SK-N-SH treated with all-trans-retinoic acid at 6 μM for 48 hours (cell line): ENCODE data around the gene CYRIA.

ENCODE experiments used
- ATAC-seq: fragments of 200-7000 bp; cut with Tn5 transposase; 3 replicates; pipeline ENCODE4 v1.9.1; 2020; ENCODE audit warnings: mild to moderate bottlenecking, moderate library complexity
- ARNTL ChIP-seq: fragments of 450-650 bp; formaldehyde crosslinking; IDR thresholded peaks from 2 replicates; pipeline ENCODE4 v1.5.0; 2020; ENCODE audit warnings: low read depth, mild to moderate bottlenecking, moderate library complexity, borderline replicate concordance
- BACH2 ChIP-seq: fragments of 250-450 bp; sonication (Bioruptor Pico); IDR thresholded peaks from 2 replicates; pipeline ENCODE4 v1.9.0; 2021; ENCODE audit warnings: mild to moderate bottlenecking, borderline replicate concordance
- CSDC2 ChIP-seq: fragments of 250-450 bp; sonication (Bioruptor Pico); IDR thresholded peaks from 2 replicates; pipeline ENCODE4 v1.5.0; 2020; ENCODE audit warnings: mild to moderate bottlenecking, moderate library complexity
- ESRRG ChIP-seq: fragments of 250-450 bp; sonication (Bioruptor Pico); IDR thresholded peaks from 2 replicates; pipeline ENCODE4 v1.6.1; 2021; ENCODE audit warnings: mild to moderate bottlenecking
- GLIS3 ChIP-seq: fragments of 250-450 bp; sonication (Bioruptor Pico); IDR thresholded peaks from 2 replicates; pipeline ENCODE4 v1.5.0; 2020; ENCODE audit warnings: mild to moderate bottlenecking, moderate library complexity
- ISL1 ChIP-seq: fragments of 250-450 bp; sonication (Bioruptor Pico); IDR thresholded peaks from 2 replicates; pipeline ENCODE4 v2.1.2; 2022; ENCODE audit warnings: mild to moderate bottlenecking, moderate library complexity
- OSR1 ChIP-seq: fragments of 250-450 bp; sonication (Bioruptor Pico); IDR thresholded peaks from 2 replicates; pipeline ENCODE4 v1.8.0; 2022; ENCODE audit warnings: moderate library complexity, mild to moderate bottlenecking, inconsistent platforms
- PPARA ChIP-seq: fragments of 250-450 bp; sonication (Bioruptor Pico); IDR thresholded peaks from 2 replicates; pipeline ENCODE4 v1.5.0; 2020; ENCODE audit warnings: mild to moderate bottlenecking, borderline replicate concordance
- SNAI2 ChIP-seq: fragments of 250-450 bp; sonication (Bioruptor Pico); IDR thresholded peaks from 2 replicates; pipeline ENCODE4 v1.5.0; 2020; ENCODE audit warnings: mild to moderate bottlenecking, moderate library complexity
- TCF4 ChIP-seq: fragments of 250-450 bp; sonication (Bioruptor Pico); IDR thresholded peaks from 2 replicates; pipeline ENCODE4 v1.8.0; 2021; ENCODE audit warnings: mild to moderate bottlenecking, moderate library complexity, borderline replicate concordance
- TOX ChIP-seq: fragments of 250-450 bp; sonication (Bioruptor Pico); IDR thresholded peaks from 2 replicates; pipeline ENCODE4 v1.8.0; 2021; ENCODE audit warnings: mild to moderate bottlenecking, moderate library complexity, borderline replicate concordance
- ZC3H10 ChIP-seq: fragments of 250-450 bp; sonication (Bioruptor Pico); IDR thresholded peaks from 2 replicates; pipeline ENCODE4 v1.5.1; 2021; ENCODE audit warnings: mild to moderate bottlenecking, moderate library complexity
- ZFP3 ChIP-seq: fragments of 250-450 bp; sonication (Bioruptor Pico); IDR thresholded peaks from 2 replicates; pipeline ENCODE4 v1.5.0; 2020; ENCODE audit warnings: mild to moderate bottlenecking, moderate library complexity
- ZFP30 ChIP-seq: fragments of 450-650 bp; formaldehyde crosslinking; IDR thresholded peaks from 2 replicates; pipeline ENCODE4 v1.5.0; 2022; ENCODE audit warnings: mild to moderate bottlenecking, moderate library complexity
- ZNF565 ChIP-seq: fragments of 450-650 bp; formaldehyde crosslinking; conservative IDR thresholded peaks from 2 replicates; pipeline ENCODE4 v1.5.0; 2020; ENCODE audit warnings: low read depth, mild to moderate bottlenecking, moderate library complexity
- ZNF70 ChIP-seq: fragments of 450-650 bp; formaldehyde crosslinking; IDR thresholded peaks from 2 replicates; pipeline ENCODE4 v1.5.0; 2020; ENCODE audit warnings: mild to moderate bottlenecking, moderate library complexity
- TF ChIP-seq, protein P1 (sequence below): fragments of 250-450 bp; sonication (Bioruptor Pico); IDR thresholded peaks from 2 replicates; pipeline ENCODE4 v1.5.1; 2020; ENCODE audit warnings: low read depth, mild to moderate bottlenecking, moderate library complexity
- TF ChIP-seq, protein P2 (sequence below): fragments of 250-450 bp; sonication (Bioruptor Pico); IDR thresholded peaks from 2 replicates; pipeline ENCODE4 v1.5.1; 2021; ENCODE audit warnings: mild to moderate bottlenecking, moderate library complexity
- TF ChIP-seq, protein P3 (sequence below): fragments of 250-450 bp; sonication (Bioruptor Pico); IDR thresholded peaks from 2 replicates; pipeline ENCODE4 v1.5.0; 2020; ENCODE audit warnings: mild to moderate bottlenecking, moderate library complexity
- TF ChIP-seq, protein P4 (sequence below): fragments of 250-450 bp; sonication (Bioruptor Pico); IDR thresholded peaks from 2 replicates; pipeline ENCODE4 v1.8.0; 2021; ENCODE audit warnings: low read depth, mild to moderate bottlenecking, moderate library complexity, borderline replicate concordance

Gene CYRIA

DNA sequence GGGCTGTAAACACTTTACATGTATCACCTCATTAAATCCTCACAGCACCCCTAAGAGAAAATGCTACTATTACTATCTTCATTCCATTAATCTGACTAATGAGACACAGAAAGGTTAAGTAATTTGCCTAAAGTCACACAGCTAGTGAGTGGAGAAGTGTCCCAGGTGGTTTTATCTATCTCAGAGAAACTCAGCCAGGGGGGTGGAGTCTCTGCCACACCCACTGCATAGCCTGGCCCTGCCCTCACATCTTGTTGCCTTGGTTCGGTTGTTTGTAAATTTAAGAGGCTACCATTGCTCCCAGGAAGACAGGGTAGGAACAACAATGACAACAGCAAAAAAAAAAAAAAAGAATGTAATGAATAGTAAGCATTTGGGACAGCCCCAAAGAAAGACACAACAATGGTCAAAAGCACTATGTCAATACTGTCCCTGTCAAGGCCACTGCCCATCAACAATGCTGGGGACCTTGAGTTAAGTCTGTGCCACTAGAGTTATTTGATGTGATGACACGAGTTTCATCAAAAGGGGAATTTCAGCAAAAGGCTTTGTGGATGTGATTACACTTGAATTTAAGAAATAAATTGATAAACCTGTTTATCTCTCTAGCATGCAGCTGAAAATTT is 17.5 kb downstream of the CYRIA start:
- ATAC-seq, result no peak
- TF ChIP-seq ZFP3 (CRISPR knock-in tag) (no peak), ZNF70 (CRISPR knock-in tag) (no peak), TCF4 (CRISPR knock-in tag) (no peak), ARNTL (CRISPR knock-in tag) (no peak), ZNF565 (no peak), SNAI2 (CRISPR knock-in tag) (no peak), ZC3H10 (CRISPR knock-in tag) (no peak), PPARA (CRISPR knock-in tag) (no peak), ZFP30 (no peak), OSR1 (CRISPR knock-in tag) (no peak), BACH2 (CRISPR knock-in tag) (no peak), CSDC2 (CRISPR knock-in tag) (no peak)
- TF ChIP-seq, protein P1, sequence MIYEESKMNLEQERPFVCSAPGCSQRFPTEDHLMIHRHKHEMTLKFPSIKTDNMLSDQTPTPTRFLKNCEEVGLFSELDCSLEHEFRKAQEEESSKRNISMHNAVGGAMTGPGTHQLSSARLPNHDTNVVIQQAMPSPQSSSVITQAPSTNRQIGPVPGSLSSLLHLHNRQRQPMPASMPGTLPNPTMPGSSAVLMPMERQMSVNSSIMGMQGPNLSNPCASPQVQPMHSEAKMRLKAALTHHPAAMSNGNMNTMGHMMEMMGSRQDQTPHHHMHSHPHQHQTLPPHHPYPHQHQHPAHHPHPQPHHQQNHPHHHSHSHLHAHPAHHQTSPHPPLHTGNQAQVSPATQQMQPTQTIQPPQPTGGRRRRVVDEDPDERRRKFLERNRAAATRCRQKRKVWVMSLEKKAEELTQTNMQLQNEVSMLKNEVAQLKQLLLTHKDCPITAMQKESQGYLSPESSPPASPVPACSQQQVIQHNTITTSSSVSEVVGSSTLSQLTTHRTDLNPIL (CRISPR knock-in tag), result no peak
- TF ChIP-seq, protein P2, sequence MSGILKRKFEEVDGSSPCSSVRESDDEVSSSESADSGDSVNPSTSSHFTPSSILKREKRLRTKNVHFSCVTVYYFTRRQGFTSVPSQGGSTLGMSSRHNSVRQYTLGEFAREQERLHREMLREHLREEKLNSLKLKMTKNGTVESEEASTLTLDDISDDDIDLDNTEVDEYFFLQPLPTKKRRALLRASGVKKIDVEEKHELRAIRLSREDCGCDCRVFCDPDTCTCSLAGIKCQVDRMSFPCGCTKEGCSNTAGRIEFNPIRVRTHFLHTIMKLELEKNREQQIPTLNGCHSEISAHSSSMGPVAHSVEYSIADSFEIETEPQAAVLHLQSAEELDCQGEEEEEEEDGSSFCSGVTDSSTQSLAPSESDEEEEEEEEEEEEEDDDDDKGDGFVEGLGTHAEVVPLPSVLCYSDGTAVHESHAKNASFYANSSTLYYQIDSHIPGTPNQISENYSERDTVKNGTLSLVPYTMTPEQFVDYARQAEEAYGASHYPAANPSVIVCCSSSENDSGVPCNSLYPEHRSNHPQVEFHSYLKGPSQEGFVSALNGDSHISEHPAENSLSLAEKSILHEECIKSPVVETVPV (CRISPR knock-in tag), result no peak
- TF ChIP-seq, protein P3, sequence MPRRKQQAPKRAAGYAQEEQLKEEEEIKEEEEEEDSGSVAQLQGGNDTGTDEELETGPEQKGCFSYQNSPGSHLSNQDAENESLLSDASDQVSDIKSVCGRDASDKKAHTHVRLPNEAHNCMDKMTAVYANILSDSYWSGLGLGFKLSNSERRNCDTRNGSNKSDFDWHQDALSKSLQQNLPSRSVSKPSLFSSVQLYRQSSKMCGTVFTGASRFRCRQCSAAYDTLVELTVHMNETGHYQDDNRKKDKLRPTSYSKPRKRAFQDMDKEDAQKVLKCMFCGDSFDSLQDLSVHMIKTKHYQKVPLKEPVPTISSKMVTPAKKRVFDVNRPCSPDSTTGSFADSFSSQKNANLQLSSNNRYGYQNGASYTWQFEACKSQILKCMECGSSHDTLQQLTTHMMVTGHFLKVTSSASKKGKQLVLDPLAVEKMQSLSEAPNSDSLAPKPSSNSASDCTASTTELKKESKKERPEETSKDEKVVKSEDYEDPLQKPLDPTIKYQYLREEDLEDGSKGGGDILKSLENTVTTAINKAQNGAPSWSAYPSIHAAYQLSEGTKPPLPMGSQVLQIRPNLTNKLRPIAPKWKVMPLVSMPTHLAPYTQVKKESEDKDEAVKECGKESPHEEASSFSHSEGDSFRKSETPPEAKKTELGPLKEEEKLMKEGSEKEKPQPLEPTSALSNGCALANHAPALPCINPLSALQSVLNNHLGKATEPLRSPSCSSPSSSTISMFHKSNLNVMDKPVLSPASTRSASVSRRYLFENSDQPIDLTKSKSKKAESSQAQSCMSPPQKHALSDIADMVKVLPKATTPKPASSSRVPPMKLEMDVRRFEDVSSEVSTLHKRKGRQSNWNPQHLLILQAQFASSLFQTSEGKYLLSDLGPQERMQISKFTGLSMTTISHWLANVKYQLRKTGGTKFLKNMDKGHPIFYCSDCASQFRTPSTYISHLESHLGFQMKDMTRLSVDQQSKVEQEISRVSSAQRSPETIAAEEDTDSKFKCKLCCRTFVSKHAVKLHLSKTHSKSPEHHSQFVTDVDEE, result no peak

DNA sequence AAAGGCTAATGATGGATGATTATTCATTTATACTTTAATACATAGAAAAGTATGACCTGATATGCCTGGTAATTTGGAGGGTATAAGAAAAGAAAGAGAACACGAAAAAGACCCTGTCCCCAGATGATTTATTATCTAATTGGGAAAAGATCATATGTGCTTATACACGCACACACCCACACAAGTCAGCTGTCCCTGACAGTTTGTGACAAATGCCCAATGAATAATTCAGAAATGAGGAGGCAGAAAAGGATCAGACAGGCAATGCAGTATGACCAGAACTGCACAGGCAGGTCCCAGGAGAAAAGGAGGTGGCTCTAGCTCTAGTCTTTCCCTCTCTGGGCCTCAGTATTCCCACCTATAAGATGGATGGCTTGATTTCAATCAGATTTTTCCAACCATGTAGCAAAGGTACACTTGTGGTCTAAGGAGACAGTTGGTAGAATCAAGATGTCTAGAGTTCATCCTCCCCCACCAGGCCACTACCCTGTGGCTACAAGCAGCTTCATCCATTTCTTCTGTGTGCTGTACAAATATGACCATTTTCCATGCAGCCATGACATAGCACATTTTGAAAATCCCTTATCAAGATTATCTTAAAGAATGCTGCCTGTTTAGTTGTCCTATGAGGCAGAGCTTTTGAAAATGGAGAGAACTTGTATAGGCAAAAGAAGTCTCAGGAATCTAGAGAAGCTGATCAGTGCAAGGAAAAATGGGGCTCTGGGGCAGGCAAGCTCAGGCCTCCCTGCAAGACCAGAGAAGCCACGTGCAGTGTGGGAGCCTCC is 19.7 kb downstream of the CYRIA start:
- no peak for TF ChIP-seq ZNF70 (CRISPR knock-in tag)
- no peak for TF ChIP-seq TOX (CRISPR knock-in tag)
- TF ChIP-seq ZFP3 (CRISPR knock-in tag), result no peak
- TF ChIP-seq SNAI2 (CRISPR knock-in tag), result no peak
- ATAC-seq, result no peak

DNA sequence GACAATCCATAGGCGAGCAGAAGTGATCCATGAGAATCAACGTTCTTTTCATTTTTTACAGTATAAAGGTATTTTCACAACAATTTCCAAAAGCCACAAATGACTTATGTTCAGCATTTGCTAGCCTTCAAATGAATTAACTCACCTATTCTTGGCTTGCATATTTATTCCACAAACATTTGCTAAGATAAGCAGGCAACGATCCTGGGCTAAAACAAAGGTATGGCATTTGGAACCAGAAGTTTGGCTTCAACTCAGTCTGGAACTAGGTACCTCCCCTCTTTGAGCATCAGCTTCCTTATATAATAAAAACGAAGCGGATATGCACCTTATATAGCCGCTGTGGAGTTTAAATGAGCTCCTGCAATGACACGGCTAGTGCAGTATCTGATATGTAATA is 20.5 kb downstream of the CYRIA start:
- ATAC-seq, result no peak

DNA sequence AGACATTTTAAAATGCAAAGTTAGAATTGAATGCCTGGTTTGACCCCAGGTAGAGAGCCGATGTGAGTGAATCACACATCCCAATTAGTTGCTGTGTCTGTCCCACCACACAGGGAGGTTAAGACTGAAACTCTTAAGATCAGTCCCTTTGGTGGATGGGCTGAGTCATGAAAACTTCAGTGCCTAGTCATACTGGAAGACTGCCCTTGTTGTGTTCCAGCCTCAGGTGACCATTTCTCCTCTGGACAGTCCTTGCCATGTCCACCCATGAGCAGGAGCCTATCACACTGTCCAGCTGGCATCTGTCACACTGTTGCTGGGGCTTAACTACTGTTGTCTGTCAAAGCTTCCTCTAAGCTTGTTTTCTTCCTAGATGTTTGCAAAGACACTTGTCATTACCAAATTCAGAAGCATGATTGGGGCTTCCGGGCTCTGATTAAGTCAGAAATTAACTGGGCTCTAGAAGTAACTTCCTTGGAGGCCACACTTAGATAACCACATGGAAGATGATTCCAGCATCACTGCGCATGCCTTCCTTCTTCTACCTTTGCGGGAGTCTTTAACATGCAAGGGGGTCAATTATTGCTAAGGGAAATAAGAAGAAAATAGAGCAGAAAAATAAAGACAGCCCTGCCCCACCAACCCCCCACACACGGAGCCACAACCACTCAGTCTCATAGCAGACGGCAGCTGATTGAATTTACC is 21.3 kb downstream of the CYRIA start:
- no peak for TF ChIP-seq OSR1 (CRISPR knock-in tag)
- no peak for TF ChIP-seq ZFP30
- TF ChIP-seq ARNTL (CRISPR knock-in tag), result no peak
- no peak for TF ChIP-seq BACH2 (CRISPR knock-in tag)
- TF ChIP-seq PPARA (CRISPR knock-in tag), result no peak
- TF ChIP-seq ESRRG (CRISPR knock-in tag), result no peak
- TF ChIP-seq ISL1 (CRISPR knock-in tag), result no peak
- no peak for ATAC-seq

More for the DNA sequence above, 20.5 kb downstream of the CYRIA start:
- no peak for TF ChIP-seq ESRRG (CRISPR knock-in tag)
- TF ChIP-seq TCF4 (CRISPR knock-in tag), result no peak
- no peak for TF ChIP-seq GLIS3 (CRISPR knock-in tag)
- TF ChIP-seq, all 23 proteins: peak for 0

DNA sequence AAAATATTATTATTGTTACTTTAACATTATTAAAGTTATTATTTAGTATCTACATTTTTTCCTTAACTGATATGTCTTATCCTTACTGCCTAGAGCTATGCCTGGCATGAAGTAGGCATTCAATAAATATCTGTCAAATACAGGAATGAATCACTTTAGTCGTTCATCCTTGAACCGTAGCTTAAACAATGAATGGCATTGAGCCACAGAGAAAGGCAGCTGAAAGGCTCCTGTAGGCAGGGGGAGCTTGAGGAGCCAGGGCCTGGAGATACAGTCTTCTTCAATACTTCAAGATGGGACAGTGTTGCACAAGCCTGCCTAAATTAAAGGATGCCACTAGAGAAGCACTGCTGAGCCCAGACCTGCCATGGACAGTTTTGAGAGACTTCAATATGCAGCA is 22.5 kb downstream of the CYRIA start:
- no peak for ATAC-seq
- no peak for TF ChIP-seq BACH2 (CRISPR knock-in tag)
- TF ChIP-seq, protein P4, sequence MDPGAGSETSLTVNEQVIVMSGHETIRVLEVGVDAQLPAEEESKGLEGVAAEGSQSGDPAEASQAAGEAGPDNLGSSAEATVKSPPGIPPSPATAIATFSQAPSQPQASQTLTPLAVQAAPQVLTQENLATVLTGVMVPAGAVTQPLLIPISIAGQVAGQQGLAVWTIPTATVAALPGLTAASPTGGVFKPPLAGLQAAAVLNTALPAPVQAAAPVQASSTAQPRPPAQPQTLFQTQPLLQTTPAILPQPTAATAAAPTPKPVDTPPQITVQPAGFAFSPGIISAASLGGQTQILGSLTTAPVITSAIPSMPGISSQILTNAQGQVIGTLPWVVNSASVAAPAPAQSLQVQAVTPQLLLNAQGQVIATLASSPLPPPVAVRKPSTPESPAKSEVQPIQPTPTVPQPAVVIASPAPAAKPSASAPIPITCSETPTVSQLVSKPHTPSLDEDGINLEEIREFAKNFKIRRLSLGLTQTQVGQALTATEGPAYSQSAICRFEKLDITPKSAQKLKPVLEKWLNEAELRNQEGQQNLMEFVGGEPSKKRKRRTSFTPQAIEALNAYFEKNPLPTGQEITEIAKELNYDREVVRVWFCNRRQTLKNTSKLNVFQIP (CRISPR knock-in tag), result no peak
- TF ChIP-seq, protein P1 (CRISPR knock-in tag), result no peak
- no peak for TF ChIP-seq ARNTL (CRISPR knock-in tag)
- TF ChIP-seq, protein P3, result no peak
- TF ChIP-seq SNAI2 (CRISPR knock-in tag), result no peak
